HepG2 (cell line): ENCODE data around the gene CIAO3.

Experiments
- EP300 ChIP-seq, 3 experiments: sonication (generic) in 1 of 3; formaldehyde crosslinking in 1 of 3; IDR thresholded peaks; 2 replicates each; pipeline versions ENCODE4 v1.5.1 to v1.6.1; 2011 to 2020; ENCODE audit warnings: low read depth in 2 of 3, low read length in 2 of 3, borderline replicate concordance in 1 of 3, improper control_type of control experiment in 1 of 3, mild to moderate bottlenecking in 1 of 3, missing genetic modification reagents in 1 of 3, moderate library complexity in 1 of 3
- NFE2L1 ChIP-seq: sonication (generic); formaldehyde crosslinking; IDR thresholded peaks from 2 replicates; pipeline ENCODE4 v1.4.0; 2020; ENCODE audit warnings: missing genetic modification reagents, mild to moderate bottlenecking, borderline replicate concordance
- TRIM24 ChIP-seq: sonication (generic); formaldehyde crosslinking; IDR thresholded peaks from 2 replicates; pipeline ENCODE4 v1.8.0; 2022; ENCODE audit warnings: mild to moderate bottlenecking, missing genetic modification reagents
- ZNF737 ChIP-seq: sonication (generic); formaldehyde crosslinking; IDR thresholded peaks from 2 replicates; pipeline ENCODE4 v1.5.0; 2020; ENCODE audit warnings: missing genetic modification reagents, mild to moderate bottlenecking, borderline replicate concordance
- TF ChIP-seq, protein P1 (sequence below): sonication (generic); formaldehyde crosslinking; IDR thresholded peaks from 2 replicates; pipeline ENCODE4 v1.4.0; 2020; ENCODE audit warnings: missing genetic modification reagents
- TF ChIP-seq, protein P2 (sequence below): sonication (generic); formaldehyde crosslinking; IDR thresholded peaks from 2 replicates; pipeline ENCODE4 v1.5.0; 2020; ENCODE audit warnings: mild to moderate bottlenecking, missing genetic modification reagents, moderate library complexity
- TF ChIP-seq, protein P3 (sequence below): sonication (generic); formaldehyde crosslinking; IDR thresholded peaks from 2 replicates; pipeline ENCODE4 v1.5.0; 2020; ENCODE audit warnings: mild to moderate bottlenecking, missing genetic modification reagents, borderline replicate concordance

DNA sequence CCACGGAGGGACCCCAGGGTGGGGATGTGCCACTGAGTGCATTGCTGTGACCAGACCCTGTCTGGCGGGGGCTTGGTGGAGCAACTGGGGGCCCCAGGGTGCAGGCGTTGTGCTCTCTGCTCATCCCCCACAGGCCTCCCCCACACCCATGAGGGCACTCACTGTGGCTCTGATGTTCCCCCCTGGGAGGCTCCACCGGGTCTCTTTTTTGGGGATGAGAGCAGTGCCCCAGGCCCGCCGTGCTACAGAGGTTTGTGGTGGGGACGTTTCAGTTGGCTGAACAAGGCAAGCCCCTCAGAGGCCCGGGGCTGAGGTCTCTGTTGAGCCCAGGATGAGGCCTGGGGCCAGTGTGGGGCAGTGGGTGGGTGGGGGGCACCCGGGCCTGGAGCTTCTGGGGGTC is 17.1 kb downstream of the CIAO3 start:
- TF ChIP-seq, protein P1, sequence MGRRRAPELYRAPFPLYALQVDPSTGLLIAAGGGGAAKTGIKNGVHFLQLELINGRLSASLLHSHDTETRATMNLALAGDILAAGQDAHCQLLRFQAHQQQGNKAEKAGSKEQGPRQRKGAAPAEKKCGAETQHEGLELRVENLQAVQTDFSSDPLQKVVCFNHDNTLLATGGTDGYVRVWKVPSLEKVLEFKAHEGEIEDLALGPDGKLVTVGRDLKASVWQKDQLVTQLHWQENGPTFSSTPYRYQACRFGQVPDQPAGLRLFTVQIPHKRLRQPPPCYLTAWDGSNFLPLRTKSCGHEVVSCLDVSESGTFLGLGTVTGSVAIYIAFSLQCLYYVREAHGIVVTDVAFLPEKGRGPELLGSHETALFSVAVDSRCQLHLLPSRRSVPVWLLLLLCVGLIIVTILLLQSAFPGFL (CRISPR knock-in tag): no peak
- TF ChIP-seq NFE2L1 (CRISPR knock-in tag): no peak
- TF ChIP-seq, protein P2, sequence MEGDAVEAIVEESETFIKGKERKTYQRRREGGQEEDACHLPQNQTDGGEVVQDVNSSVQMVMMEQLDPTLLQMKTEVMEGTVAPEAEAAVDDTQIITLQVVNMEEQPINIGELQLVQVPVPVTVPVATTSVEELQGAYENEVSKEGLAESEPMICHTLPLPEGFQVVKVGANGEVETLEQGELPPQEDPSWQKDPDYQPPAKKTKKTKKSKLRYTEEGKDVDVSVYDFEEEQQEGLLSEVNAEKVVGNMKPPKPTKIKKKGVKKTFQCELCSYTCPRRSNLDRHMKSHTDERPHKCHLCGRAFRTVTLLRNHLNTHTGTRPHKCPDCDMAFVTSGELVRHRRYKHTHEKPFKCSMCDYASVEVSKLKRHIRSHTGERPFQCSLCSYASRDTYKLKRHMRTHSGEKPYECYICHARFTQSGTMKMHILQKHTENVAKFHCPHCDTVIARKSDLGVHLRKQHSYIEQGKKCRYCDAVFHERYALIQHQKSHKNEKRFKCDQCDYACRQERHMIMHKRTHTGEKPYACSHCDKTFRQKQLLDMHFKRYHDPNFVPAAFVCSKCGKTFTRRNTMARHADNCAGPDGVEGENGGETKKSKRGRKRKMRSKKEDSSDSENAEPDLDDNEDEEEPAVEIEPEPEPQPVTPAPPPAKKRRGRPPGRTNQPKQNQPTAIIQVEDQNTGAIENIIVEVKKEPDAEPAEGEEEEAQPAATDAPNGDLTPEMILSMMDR: no peak
- no peak for TF ChIP-seq EP300 (IDR thresholded peaks at IDR 0.05; ENCODE audit: low read depth in 2 of 2, low read length in 2 of 2)
- TF ChIP-seq EP300 (CRISPR knock-in tag; IDR thresholded peaks at IDR 0.05; ENCODE audit: borderline replicate concordance): no peak
- no peak for TF ChIP-seq ZNF737
- no peak for TF ChIP-seq TRIM24 (CRISPR knock-in tag)
- TF ChIP-seq, protein P3, sequence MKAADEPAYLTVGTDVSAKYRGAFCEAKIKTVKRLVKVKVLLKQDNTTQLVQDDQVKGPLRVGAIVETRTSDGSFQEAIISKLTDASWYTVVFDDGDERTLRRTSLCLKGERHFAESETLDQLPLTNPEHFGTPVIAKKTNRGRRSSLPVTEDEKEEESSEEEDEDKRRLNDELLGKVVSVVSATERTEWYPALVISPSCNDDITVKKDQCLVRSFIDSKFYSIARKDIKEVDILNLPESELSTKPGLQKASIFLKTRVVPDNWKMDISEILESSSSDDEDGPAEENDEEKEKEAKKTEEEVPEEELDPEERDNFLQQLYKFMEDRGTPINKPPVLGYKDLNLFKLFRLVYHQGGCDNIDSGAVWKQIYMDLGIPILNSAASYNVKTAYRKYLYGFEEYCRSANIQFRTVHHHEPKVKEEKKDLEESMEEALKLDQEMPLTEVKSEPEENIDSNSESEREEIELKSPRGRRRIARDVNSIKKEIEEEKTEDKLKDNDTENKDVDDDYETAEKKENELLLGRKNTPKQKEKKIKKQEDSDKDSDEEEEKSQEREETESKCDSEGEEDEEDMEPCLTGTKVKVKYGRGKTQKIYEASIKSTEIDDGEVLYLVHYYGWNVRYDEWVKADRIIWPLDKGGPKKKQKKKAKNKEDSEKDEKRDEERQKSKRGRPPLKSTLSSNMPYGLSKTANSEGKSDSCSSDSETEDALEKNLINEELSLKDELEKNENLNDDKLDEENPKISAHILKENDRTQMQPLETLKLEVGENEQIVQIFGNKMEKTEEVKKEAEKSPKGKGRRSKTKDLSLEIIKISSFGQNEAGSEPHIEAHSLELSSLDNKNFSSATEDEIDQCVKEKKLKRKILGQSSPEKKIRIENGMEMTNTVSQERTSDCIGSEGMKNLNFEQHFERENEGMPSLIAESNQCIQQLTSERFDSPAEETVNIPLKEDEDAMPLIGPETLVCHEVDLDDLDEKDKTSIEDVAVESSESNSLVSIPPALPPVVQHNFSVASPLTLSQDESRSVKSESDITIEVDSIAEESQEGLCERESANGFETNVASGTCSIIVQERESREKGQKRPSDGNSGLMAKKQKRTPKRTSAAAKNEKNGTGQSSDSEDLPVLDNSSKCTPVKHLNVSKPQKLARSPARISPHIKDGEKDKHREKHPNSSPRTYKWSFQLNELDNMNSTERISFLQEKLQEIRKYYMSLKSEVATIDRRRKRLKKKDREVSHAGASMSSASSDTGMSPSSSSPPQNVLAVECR (CRISPR knock-in tag): no peak
